BLaER1 treated with 17β-estradiol and CSF1 and Interleukin-3, amounts not matched to agents 10 nM and 100 nM (cell line): ENCODE data around the gene ZC3H13.

Experiments used
- H3K27ac ChIP-seq, 11 experiments: shearing (Covaris generic); formaldehyde crosslinking; 2 replicates each; pipeline ENCODE4 v1.8.1; 2022
- H3K27me3 ChIP-seq, 11 experiments: shearing (Covaris generic); formaldehyde crosslinking; 2 replicates each; pipeline ENCODE4 v1.8.1; 2022
- H3K36me3 ChIP-seq, 11 experiments: shearing (Covaris generic); formaldehyde crosslinking; 2 replicates each; pipeline ENCODE4 v1.8.1; 2022
- H3K4me1 ChIP-seq, 10 experiments: shearing (Covaris generic); formaldehyde crosslinking; 2 replicates each; pipeline ENCODE4 v1.8.1; 2022
- H3K4me2 ChIP-seq, 11 experiments: shearing (Covaris generic); formaldehyde crosslinking; 2 replicates each; pipeline ENCODE4 v1.8.1; 2022
- H3K4me3 ChIP-seq, 10 experiments: shearing (Covaris generic); formaldehyde crosslinking; 2 replicates each; pipeline ENCODE4 v1.8.1; 2022
- H3K9ac ChIP-seq, 11 experiments: shearing (Covaris generic); formaldehyde crosslinking; 2 replicates each; pipeline ENCODE4 v1.8.1; 2022
- H3K9me3 ChIP-seq, 11 experiments: shearing (Covaris generic); formaldehyde crosslinking; replicated peaks in 1 of 11; 2 replicates each; pipeline ENCODE4 v1.8.1; 2022
- H4K20me1 ChIP-seq, 11 experiments: shearing (Covaris generic); formaldehyde crosslinking; 2 replicates each; pipeline ENCODE4 v1.8.1; 2022
- Cebpa-rat ChIP-seq, 11 experiments: shearing (Covaris generic); IDR thresholded peaks; 2 replicates each; pipeline ENCODE4 v1.8.1; 2022

The ZC3H13 gene, protein sequence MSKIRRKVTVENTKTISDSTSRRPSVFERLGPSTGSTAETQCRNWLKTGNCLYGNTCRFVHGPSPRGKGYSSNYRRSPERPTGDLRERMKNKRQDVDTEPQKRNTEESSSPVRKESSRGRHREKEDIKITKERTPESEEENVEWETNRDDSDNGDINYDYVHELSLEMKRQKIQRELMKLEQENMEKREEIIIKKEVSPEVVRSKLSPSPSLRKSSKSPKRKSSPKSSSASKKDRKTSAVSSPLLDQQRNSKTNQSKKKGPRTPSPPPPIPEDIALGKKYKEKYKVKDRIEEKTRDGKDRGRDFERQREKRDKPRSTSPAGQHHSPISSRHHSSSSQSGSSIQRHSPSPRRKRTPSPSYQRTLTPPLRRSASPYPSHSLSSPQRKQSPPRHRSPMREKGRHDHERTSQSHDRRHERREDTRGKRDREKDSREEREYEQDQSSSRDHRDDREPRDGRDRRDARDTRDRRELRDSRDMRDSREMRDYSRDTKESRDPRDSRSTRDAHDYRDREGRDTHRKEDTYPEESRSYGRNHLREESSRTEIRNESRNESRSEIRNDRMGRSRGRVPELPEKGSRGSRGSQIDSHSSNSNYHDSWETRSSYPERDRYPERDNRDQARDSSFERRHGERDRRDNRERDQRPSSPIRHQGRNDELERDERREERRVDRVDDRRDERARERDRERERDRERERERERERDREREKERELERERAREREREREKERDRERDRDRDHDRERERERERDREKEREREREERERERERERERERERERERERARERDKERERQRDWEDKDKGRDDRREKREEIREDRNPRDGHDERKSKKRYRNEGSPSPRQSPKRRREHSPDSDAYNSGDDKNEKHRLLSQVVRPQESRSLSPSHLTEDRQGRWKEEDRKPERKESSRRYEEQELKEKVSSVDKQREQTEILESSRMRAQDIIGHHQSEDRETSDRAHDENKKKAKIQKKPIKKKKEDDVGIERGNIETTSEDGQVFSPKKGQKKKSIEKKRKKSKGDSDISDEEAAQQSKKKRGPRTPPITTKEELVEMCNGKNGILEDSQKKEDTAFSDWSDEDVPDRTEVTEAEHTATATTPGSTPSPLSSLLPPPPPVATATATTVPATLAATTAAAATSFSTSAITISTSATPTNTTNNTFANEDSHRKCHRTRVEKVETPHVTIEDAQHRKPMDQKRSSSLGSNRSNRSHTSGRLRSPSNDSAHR (N-terminal part only)

DNA sequence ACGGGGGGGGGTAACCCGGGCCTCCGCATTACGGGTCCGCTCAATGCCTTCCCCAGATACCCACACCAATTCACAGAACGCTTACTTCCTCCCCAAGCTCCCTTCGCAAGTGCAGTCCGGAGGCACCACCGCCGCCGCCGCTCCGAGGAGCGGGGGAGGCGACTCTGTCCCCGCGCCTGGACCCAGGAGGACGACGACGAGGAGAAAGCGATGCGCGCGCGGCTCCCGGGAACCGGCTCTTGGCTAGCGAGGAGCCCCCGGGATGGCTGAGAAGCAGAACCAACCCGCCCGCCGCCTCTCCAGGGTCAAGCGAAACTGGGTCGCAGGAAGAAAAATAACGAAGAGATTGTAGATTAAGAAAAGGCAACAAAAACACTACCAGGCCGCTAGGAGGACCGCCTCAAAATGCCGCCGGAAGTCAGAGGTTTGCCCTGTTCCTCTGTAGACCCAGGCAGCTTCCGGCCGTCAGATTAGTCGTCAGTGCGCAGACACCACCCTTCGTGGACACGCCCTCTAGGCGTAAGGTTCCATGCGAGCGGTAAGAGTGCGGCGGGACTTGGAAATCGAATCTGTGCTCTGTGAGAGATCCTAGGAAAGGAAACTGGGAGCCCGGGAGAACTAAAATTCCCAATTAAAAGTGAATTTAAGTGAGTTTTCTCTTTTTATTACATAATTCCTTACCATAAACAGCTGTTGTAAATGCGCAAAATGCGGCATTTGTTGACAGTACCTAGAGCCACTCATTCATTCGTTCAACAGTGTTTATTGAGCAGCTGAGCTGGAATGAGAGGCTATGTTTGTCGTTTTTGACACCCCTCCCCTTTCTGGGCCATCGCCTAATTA, at the start of gene ZC3H13:
TSS of gene ZC3H13 (minus strand) at position 428 of the 843 bp plus-strand sequence. CDS start 7,239 bp downstream, outside the sequence.
- peak within 1 kb of the TSS; percentile 79 to 97 (median 88) for H3K4me2 ChIP-seq
- peaks cover 16 to 41% (median 29%) of the 10 kb centered on the region in 10 experiments; a peak in 18 of 20 replicates for H3K4me1 ChIP-seq
- peaks cover 0 to 46% (median 28%) of the 10 kb centered on the region in 11 experiments; a peak in 13 of 22 replicates for H4K20me1 ChIP-seq
- peak within 1 kb of the TSS; percentile 90 to 97 (median 94) for H3K9ac ChIP-seq
- H3K9me3 ChIP-seq, result peaks cover 0 to 3% (median 0%) of the 10 kb centered on the region in 11 experiments; a peak in 1 of 22 replicates
- H3K27me3 ChIP-seq, result no peaks in the 10 kb centered on the region
- H3K27ac ChIP-seq, result peak within 1 kb of the TSS; percentile 91 to 98 (median 93)
- peak within 1 kb of the TSS; percentile 77 to 90 (median 84) for H3K4me3 ChIP-seq
- TF ChIP-seq Cebpa-rat (IDR thresholded peaks at IDR 0.05), result no peak
- peaks cover 0 to 5% (median 0%) of the 10 kb centered on the region in 11 experiments; a peak in 3 of 22 replicates for H3K36me3 ChIP-seq

DNA sequence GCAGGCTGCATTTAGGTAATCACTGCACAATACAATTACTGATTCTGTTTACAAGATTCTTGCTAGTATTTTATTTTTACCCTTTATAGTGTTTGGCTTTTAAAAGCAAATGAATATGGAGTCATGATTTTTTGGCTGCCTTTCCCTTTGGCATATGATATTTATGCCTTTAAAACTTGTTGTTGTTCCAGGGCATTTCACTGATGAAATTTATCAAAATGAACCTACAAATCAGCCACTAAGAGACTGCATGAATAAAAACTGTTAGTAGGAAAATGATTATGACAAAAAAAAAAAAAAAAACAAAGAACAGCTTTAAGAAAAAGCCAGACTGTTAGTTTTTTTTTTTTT, 49.7 kb upstream of the ZC3H13 start:
- no peaks in the 10 kb centered on the region for H3K36me3 ChIP-seq
- no peaks in the 10 kb centered on the region for H3K27me3 ChIP-seq
- peaks cover 30 to 49% (median 41%) of the 10 kb centered on the region in 10 experiments for H3K4me1 ChIP-seq
- H3K27ac ChIP-seq, result peak overlapping the region in 8 of 11 experiments; percentile 11 to 73 (median 52); a peak in 11 of 22 replicates
- H3K4me2 ChIP-seq, result peak overlapping the region; percentile 62 to 87 (median 74)
- H3K4me3 ChIP-seq, result no peak overlapping the region; a peak in 1 of 20 replicates
- no peaks in the 10 kb centered on the region for H4K20me1 ChIP-seq
- no peak for TF ChIP-seq Cebpa-rat (IDR thresholded peaks at IDR 0.05)
- H3K9me3 ChIP-seq, result no peaks in the 10 kb centered on the region; a peak in 1 of 22 replicates
- 0 out of 22 replicates have a peak overlapping the region, but pooled peaks of 1 of the 11 experiments have one; percentile 3 for H3K9ac ChIP-seq

DNA sequence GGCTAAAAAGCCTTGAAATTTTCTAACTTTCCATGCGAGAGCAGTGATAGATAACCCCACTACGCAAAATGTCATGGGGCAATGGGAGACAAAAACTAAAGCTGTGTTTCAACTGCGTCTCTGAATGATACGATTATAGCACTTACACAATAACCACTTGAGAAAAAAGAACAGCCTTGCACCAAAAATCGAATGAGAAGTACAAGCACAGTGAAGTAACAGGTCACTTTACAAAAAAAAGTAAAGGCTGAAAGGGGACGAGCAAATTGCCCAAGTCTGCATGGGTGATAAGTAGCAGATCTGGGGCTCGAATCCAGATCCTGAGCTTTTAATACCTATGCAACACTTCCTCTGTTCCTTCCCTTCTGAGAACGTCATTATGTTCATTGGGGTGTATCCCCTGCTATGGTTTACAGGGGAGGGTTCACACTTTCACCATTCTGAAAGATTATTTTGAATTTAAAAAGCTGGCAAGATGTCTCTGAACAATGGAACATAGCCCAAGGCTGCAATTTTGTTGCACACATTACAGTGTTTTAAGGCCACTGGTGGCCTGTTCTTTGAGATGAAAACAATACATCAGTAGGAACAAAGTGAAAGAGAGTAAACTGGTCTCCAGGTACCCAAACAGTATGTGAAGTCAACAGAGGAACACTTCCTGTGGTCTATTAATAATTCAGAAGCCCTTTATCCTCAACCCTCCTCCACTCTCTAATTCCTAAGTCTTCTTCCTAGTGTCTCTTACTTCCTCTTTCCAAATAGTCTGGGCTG, 49.1 kb upstream of the ZC3H13 start:
- Histone ChIP-seq H3K27ac (peak overlapping the region in 9 of 11 experiments; percentile 22 to 73 (median 55); a peak in 16 of 22 replicates), H3K27me3 (no peaks in the 10 kb centered on the region), H3K4me3 (peak overlapping the region in 1 of 10 experiments; percentile 5; a peak in 1 of 20 replicates), H3K4me1 (peaks cover 24 to 43% (median 36%) of the 10 kb centered on the region in 10 experiments), H3K4me2 (peak overlapping the region; percentile 62 to 87 (median 74)), H3K36me3 (no peaks in the 10 kb centered on the region), H4K20me1 (no peaks in the 10 kb centered on the region), H3K9me3 (no peaks in the 10 kb centered on the region; a peak in 1 of 22 replicates), H3K9ac (peak overlapping the region in 2 of 11 experiments; percentile 3 to 20; a peak in 1 of 22 replicates)
- TF ChIP-seq Cebpa-rat (IDR thresholded peaks at IDR 0.05), result 0 out of 22 replicates have a peak, but pooled peaks of 1 of the 11 experiments have one; percentile 10

DNA sequence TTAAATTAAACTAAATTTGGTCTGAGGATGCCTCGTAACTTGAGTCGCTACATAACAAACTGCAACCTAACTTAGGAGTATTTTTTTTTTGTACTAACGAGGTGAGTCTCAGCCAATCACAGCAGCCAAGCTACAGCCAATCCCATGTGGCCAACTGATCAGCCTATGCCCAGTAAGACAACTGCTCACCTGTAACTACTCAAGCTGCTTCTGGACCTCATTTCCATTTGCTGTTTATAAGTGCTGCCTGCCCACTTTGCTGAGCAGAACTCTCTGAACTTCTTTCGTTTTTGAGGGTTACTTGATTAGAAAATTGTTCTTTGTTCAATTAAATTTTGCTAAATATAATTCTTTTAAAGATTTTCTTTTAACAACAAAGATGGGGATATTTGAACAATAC, 48.5 kb upstream of the ZC3H13 start:
- Histone ChIP-seq H3K9me3 (no peaks in the 10 kb centered on the region; a peak in 1 of 22 replicates), H3K27me3 (no peaks in the 10 kb centered on the region), H3K36me3 (no peaks in the 10 kb centered on the region), H3K27ac (peak overlapping the region in 10 of 11 experiments; percentile 37 to 73 (median 56); a peak in 15 of 22 replicates), H3K4me3 (no peak overlapping the region), H3K4me2 (peak overlapping the region; percentile 62 to 87 (median 74); a peak in 21 of 22 replicates), H3K9ac (no peak overlapping the region; a peak in 1 of 22 replicates), H3K4me1 (peaks cover 23 to 36% (median 31%) of the 10 kb centered on the region in 10 experiments), H4K20me1 (no peaks in the 10 kb centered on the region)
- no peak for TF ChIP-seq Cebpa-rat (IDR thresholded peaks at IDR 0.05)

DNA sequence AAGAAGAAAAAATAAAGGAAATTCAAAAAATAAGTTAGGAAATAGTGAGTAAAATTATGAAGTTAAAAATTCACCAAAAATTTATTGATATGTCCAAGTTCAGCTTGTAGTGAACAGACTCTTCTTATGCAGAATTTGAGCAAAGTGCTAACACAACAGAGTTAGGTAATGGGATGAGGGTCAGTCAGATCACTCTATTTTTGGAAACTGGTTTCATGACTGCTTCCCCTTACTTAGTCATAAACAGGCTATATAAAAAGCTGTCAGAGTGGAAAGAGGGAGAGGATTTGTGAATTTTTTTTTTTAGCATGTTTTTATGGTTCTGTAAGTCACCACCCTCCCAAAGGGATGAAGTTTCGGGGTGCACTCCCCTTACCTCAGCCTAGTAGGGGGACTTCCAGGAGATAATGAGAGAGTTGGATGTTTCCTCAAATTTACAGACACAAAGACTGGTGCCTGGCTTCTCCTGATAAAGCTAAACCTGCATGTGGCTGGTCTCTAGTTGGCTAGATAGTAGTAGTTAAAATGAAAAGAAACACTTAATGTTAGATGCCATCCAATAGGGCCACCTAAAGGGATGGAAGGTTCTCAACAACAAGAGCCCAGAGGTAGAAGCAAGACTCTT, 47.8 kb upstream of the ZC3H13 start:
- no peak overlapping the region for H3K4me3 ChIP-seq
- H3K27ac ChIP-seq, result peak overlapping the region in 10 of 11 experiments; percentile 37 to 73 (median 56); a peak in 19 of 22 replicates

DNA sequence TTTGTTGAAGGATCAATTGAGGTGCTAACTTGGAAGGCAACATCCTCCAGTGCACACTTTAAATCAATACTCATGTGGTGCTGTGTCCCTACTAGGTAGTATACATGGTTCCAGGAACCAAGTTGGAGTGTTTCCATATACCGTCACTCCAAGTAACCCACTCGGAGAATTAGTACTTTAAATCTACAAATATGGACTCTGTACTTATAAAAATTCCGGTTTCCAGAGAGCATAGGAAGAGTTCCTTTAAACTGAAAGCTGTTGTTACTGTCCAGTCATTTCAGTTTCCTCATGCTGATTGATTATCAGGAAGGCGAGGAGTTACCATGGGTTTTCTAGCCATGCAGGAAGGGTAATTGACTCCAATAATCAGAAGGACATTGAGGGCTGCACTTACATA, 45.1 kb upstream of the ZC3H13 start:
- Histone ChIP-seq H3K36me3 (no peaks in the 10 kb centered on the region), H4K20me1 (no peaks in the 10 kb centered on the region), H3K9ac (no peak overlapping the region), H3K27ac (no peak overlapping the region), H3K9me3 (no peaks in the 10 kb centered on the region), H3K4me3 (no peak overlapping the region), H3K4me1 (peaks cover 23 to 35% (median 31%) of the 10 kb centered on the region in 10 experiments), H3K27me3 (no peaks in the 10 kb centered on the region), H3K4me2 (no peak overlapping the region)
- no peak for TF ChIP-seq Cebpa-rat (IDR thresholded peaks at IDR 0.05)

More for the DNA sequence above, 47.8 kb upstream of the ZC3H13 start:
- Histone ChIP-seq H3K4me1 (peaks cover 23 to 36% (median 31%) of the 10 kb centered on the region in 10 experiments), H3K9me3 (no peaks in the 10 kb centered on the region; a peak in 1 of 22 replicates), H3K36me3 (no peaks in the 10 kb centered on the region), H3K9ac (peak overlapping the region in 2 of 11 experiments; percentile 57; a peak in 4 of 22 replicates), H3K4me2 (peak overlapping the region; percentile 62 to 87 (median 74)), H3K27me3 (no peaks in the 10 kb centered on the region), H4K20me1 (no peaks in the 10 kb centered on the region)
- TF ChIP-seq Cebpa-rat (IDR thresholded peaks at IDR 0.05), result no peak

DNA sequence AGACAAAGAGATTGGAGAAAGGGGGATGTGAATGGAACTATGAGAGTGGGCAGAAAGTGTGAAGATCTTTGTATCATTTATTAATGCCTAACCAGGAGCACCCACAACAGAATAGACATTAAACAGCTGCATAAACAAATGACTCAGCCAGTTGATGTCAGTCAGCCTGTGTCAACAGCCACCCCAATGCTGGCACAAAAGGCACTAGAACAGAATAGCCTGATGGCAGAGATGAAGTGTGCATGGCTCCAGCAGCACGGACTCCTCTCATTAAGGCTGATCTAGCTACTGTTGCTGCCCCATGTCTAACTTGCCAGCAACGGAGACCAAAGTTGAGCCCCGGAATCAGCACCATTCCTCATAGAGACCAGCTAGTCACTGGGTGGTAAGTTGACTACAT, 44.5 kb upstream of the ZC3H13 start:
- Histone ChIP-seq H3K36me3 (no peaks in the 10 kb centered on the region), H3K4me3 (no peak overlapping the region), H3K27ac (no peak overlapping the region), H3K4me2 (no peak overlapping the region), H3K27me3 (no peaks in the 10 kb centered on the region), H3K4me1 (peaks cover 20 to 29% (median 25%) of the 10 kb centered on the region in 10 experiments), H4K20me1 (no peaks in the 10 kb centered on the region), H3K9me3 (no peaks in the 10 kb centered on the region), H3K9ac (no peak overlapping the region)
- TF ChIP-seq Cebpa-rat (IDR thresholded peaks at IDR 0.05), result no peak
